Heart right ventricle (tissue), 16 donors: ENCODE results near the gene SLC15A3. TPM values are rescaled to one million over a fixed set of nuclear protein-coding genes. Genes with fewer than 3 reads are reported as not detected.

ENCODE experiments used
- ATAC-seq, 8 donors: fragments of 200-7000 bp; cut with Tn5 transposase; one replicate each; pipeline ENCODE4 v1.9.1; 2020; ENCODE audit warnings: mild to moderate bottlenecking in 8 of 8, moderate library complexity in 8 of 8, moderate number of reproducible peaks in 1 of 8
- DNase-seq, 2 donors: peaks; one replicate each; pipeline ENCODE4 v3.0.0-alpha.2; 2020
- H3K27ac ChIP-seq, 10 donors: fragments of 200-600 bp; sonication (generic) in 2 of 10; one replicate each; pipeline versions ENCODE4 v1.5.0 to v1.8.0; 2020 to 2022; ENCODE audit warnings: mild to moderate bottlenecking in 3 of 10
- H3K27me3 ChIP-seq, 7 donors: fragments of 200-600 bp; one replicate each; pipeline ENCODE4 v1.8.0; 2021 to 2022; ENCODE audit warnings: mild to moderate bottlenecking in 2 of 7
- H3K36me3 ChIP-seq, 9 donors: fragments of 200-600 bp; sonication (generic) in 1 of 9; one replicate each; pipeline versions ENCODE4 v1.5.0 to v1.8.0; 2020 to 2022; ENCODE audit warnings: mild to moderate bottlenecking in 2 of 9
- H3K4me1 ChIP-seq, 9 donors: fragments of 200-600 bp; sonication (generic) in 1 of 9; one replicate each; pipeline versions ENCODE4 v1.5.0 to v1.8.0; 2020 to 2022; ENCODE audit warnings: mild to moderate bottlenecking in 4 of 9
- H3K4me3 ChIP-seq, 10 donors: fragments of 200-600 bp; sonication (generic) in 2 of 10; one replicate each; pipeline versions ENCODE4 v1.5.0 to v1.8.0; 2020 to 2022; ENCODE audit warnings: mild to moderate bottlenecking in 7 of 10, moderate library complexity in 2 of 10
- H3K9me3 ChIP-seq, 11 donors: fragments of 200-600 bp in 10 of 11; sonication (generic) in 2 of 11; one replicate each; pipeline versions ENCODE4 v1.5.0 to v1.8.0; 2013 to 2022; ENCODE audit warnings: mild to moderate bottlenecking in 2 of 11, control low read depth in 1 of 11, moderate library complexity in 1 of 11
- CTCF ChIP-seq, 9 donors: fragments of 200-600 bp; sonication (generic) in 2 of 9; IDR thresholded peaks; one replicate each; pipeline versions ENCODE4 v1.5.0 to v1.8.0; 2021 to 2022; ENCODE audit warnings: antibody characterized with exemption in 9 of 9, mild to moderate bottlenecking in 5 of 9, moderate library complexity in 1 of 9
- WGBS, 2 donors: extraction: QIAGEN DNeasy Blood & Tissue Kit; methylation state at CpG; one replicate each; pipeline ENCODE4 v1.1.7; 2013; ENCODE audit warnings: inconsistent platforms in 1 of 2; 5-methylcytosine and 5-hydroxymethylcytosine counted together
- intact Hi-C, 10 donors: fragments of 100-400 bp; cut with DNase I; formaldehyde crosslinking; loops; one replicate each; pipeline versions ENCODE4 v1.11.1 to v1.14.2; 2022
- polyA plus RNA-seq, 2 donors: library from polyadenylated mRNA; stranded (reverse); fragments of 200-250 nt; gene quantifications; one replicate each; pipeline ENCODE4 v1.2.3, GENCODE V29; 2013
- total RNA-seq, 10 donors: library from RNA; stranded (reverse); fragmentation: NEBNext Ultra II Directional in 3 of 10; extraction: Animal tissue kit (Norgen Biotek cat#: 25700) in 3 of 10; gene quantifications; one replicate each; pipeline versions ENCODE4 v1.2.1 to v1.2.4, GENCODE V29; 2021 to 2023
- donor health status: Arrhythmogenic right ventricular cardiomyopathy.
- donor health status: ischemic (EF 13 %, LVEDD 7.1; RV severe dilation, severe dysfunction).
- donor health status: healthy with polysubstance abuse.
- donor health status: DM: no; HTN: yes; CAD: no.
- donor health status: DM: no; HTN: no; CAD: no.
- donor health status: ischemic (EF 25% LVEDD 6.9; RV normal size, moderate dysfunction).
- donor health status: ischemic (EF 25% LVEDD 5.7; RV mildly dilated, moderate dysfunction).
- donor health status: healthy.
- donor health status: DM: yes; HTN: yes; CAD: no.
- donor health status: Ischemic cardiomyopathy.
- donor health status: ischemic (EF 35%, LVEDD 5.7; RV mildly dilated, moderate dysfunction).
- donor health status: nonischemic (EF 11% LVEDD 7.7; RV severe dilation, severe dysfunction).
- donor health status: DM: yes; HTN: yes; CAD: no.
- donor health status: PGD.
- donor health status: ischemic (EF 29% LVEDD 5.4; RV normal size, mild dysfunction).
- donor health status: nonischemic (EF 23%, LVEDD 6.1; RV moderate dilation, normal function).

The SLC15A3 gene
- total and polyA plus RNA-seq, 12 donors = 9.5 to 52.4 (median 19.5) TPM

GRCh38 chr11:60925868-60926267 lies 26.1 kb downstream of the SLC15A3 start:
- intact Hi-C loops = no loop called here
- no peak overlapping the region for H3K4me3 ChIP-seq
- peaks cover 4 to 29% (median 22%) of the 10 kb centered on the region in 9 donors for H3K4me1 ChIP-seq
- no peak for TF ChIP-seq CTCF (IDR thresholded peaks at IDR 0.05)
- ATAC-seq (no peak), DNase-seq (no peak)
- WGBS, 2 donors = 78 to 82% methylated on average over 6 of the region's 6 CpGs
- no peak overlapping the region for H3K27ac ChIP-seq
- H3K36me3 ChIP-seq = peaks cover 0 to 36% (median 20%) of the 10 kb centered on the region in 9 donors
- peaks cover 0 to 46% (median 12%) of the 10 kb centered on the region in 7 donors for H3K27me3 ChIP-seq
- H3K9me3 ChIP-seq = no peaks in the 10 kb centered on the region

GRCh38 chr11:60924906-60925853 lies 26.8 kb downstream of the SLC15A3 start:
- no peak for TF ChIP-seq CTCF (IDR thresholded peaks at IDR 0.05)
- 4 to 7% methylated on average over 34 to 35 of the region's 35 CpGs for WGBS, 2 donors
- DNase-seq = no peak
- Histone ChIP-seq H3K4me1 (peaks cover 4 to 30% (median 23%) of the 10 kb centered on the region in 9 donors), H3K4me3 (peak overlapping the region; percentile 34 to 90 (median 68)), H3K9me3 (no peaks in the 10 kb centered on the region), H3K27ac (peak overlapping the region in 5 of 10 donors; percentile 8 to 65 (median 56)), H3K36me3 (peaks cover 0 to 38% (median 27%) of the 10 kb centered on the region in 9 donors), H3K27me3 (peaks cover 0 to 46% (median 12%) of the 10 kb centered on the region in 7 donors)
- intact Hi-C loops = no loop called here
- peak in 4 of 8 donors; percentile 4 to 22 (median 18) for ATAC-seq

- peaks cover 0 to 46% (median 12%) of the 10 kb centered on the region in 7 donors for H3K27me3 ChIP-seq
- ATAC-seq (peak; percentile 78 to 92 (median 87)), DNase-seq (peak; percentile 73 to 75)
- peaks cover 0 to 44% (median 32%) of the 10 kb centered on the region in 9 donors for H3K36me3 ChIP-seq
- H3K9me3 ChIP-seq = no peaks in the 10 kb centered on the region
- H3K27ac ChIP-seq = peak within 1 kb of the TSS in 7 of 10 donors; percentile 8 to 65 (median 56)
- peaks cover 4 to 39% (median 30%) of the 10 kb centered on the region in 9 donors for H3K4me1 ChIP-seq
- intact Hi-C loops = no loop called here
- 1% methylated on average over 45 to 69 of the region's 69 CpGs for WGBS, 2 donors
- TF ChIP-seq CTCF (IDR thresholded peaks at IDR 0.05) = no peak
- peak within 1 kb of the TSS; percentile 34 to 90 (median 68) for H3K4me3 ChIP-seq
These were observed 27.7 kb downstream of the SLC15A3 start, which contains the start of gene TMEM132A for GRCh38 chr11:60924110-60924905. TMEM132A (plus strand) TSS chr11:60924460; CDS start chr11:60924634, 174 bp downstream.

GRCh38 chr11:60923800-60924109 lies 28.2 kb downstream of the SLC15A3 start:
- Histone ChIP-seq H3K4me3 (peak overlapping the region in 9 of 10 donors; percentile 66 to 90 (median 68)), H3K9me3 (no peaks in the 10 kb centered on the region), H3K27me3 (peaks cover 0 to 46% (median 12%) of the 10 kb centered on the region in 7 donors), H3K36me3 (peaks cover 0 to 44% (median 32%) of the 10 kb centered on the region in 9 donors), H3K27ac (no peak overlapping the region), H3K4me1 (peaks cover 4 to 44% (median 35%) of the 10 kb centered on the region in 9 donors)
- ATAC-seq (peak in 2 of 8 donors; percentile 6 to 23), DNase-seq (no peak)
- 52 to 54% methylated on average over 6 of the region's 6 CpGs for WGBS, 2 donors
- intact Hi-C loops = no loop called here
- no peak for TF ChIP-seq CTCF (IDR thresholded peaks at IDR 0.05)
